Measurements from ENCODE around the gene NPAS3.

GRCh38 chr14:33636716-33637115, 698.0 kb downstream of the NPAS3 start:
- no peak for TF ChIP-seq TP53 (CRISPR knock-in tag; IDR thresholded peaks at IDR 0.05)
- TF ChIP-seq RNF2 (IDR thresholded peaks at IDR 0.05; ENCODE audit: borderline replicate concordance, low read depth), result no peak
- no peak for TF ChIP-seq ZC3H11A (IDR thresholded peaks at IDR 0.05)
- TF ChIP-seq, protein P1, sequence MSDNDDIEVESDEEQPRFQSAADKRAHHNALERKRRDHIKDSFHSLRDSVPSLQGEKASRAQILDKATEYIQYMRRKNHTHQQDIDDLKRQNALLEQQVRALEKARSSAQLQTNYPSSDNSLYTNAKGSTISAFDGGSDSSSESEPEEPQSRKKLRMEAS (IDR thresholded peaks at IDR 0.05), result no peak
- no peak for TF ChIP-seq ZNF302 (CRISPR knock-in tag; IDR thresholded peaks at IDR 0.05)
- no peak for TF ChIP-seq POLR2A (IDR thresholded peaks at IDR 0.05; ENCODE audit: low read length)
- TF ChIP-seq, protein P2, sequence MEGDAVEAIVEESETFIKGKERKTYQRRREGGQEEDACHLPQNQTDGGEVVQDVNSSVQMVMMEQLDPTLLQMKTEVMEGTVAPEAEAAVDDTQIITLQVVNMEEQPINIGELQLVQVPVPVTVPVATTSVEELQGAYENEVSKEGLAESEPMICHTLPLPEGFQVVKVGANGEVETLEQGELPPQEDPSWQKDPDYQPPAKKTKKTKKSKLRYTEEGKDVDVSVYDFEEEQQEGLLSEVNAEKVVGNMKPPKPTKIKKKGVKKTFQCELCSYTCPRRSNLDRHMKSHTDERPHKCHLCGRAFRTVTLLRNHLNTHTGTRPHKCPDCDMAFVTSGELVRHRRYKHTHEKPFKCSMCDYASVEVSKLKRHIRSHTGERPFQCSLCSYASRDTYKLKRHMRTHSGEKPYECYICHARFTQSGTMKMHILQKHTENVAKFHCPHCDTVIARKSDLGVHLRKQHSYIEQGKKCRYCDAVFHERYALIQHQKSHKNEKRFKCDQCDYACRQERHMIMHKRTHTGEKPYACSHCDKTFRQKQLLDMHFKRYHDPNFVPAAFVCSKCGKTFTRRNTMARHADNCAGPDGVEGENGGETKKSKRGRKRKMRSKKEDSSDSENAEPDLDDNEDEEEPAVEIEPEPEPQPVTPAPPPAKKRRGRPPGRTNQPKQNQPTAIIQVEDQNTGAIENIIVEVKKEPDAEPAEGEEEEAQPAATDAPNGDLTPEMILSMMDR (IDR thresholded peaks at IDR 0.05), result no peak
- TF ChIP-seq MAZ (IDR thresholded peaks at IDR 0.05; ENCODE audit: borderline replicate concordance, low read depth, low read length), result no peak
- TF ChIP-seq CEBPB (IDR thresholded peaks at IDR 0.05), result no peak
- TF ChIP-seq MAFK (IDR thresholded peaks at IDR 0.05; ENCODE audit: partially characterized antibody), result no peak

Data from A549 (cell line).